ENCODE results near the gene PHTF1.

GRCh38 chr1:113751516-113751915 is 7.8 kb downstream of the PHTF1 start:
- TF ChIP-seq CTCF (IDR thresholded peaks at IDR 0.05) (no peak), POLR2A (IDR thresholded peaks at IDR 0.05) (no peak)
